ENCODE data around the gene HMCN1.

The HMCN1 gene

GRCh38 chr1:185804206-185804605 lies 70.0 kb downstream of the HMCN1 start:
- Histone ChIP-seq H3K4ac (ENCODE audit: low read depth in 1 of 2, low read length in 2 of 2) (no peak overlapping the region), H2AFZ (ENCODE audit: low read depth, low read length) (no peak overlapping the region), H3K4me1 (ENCODE audit: control insufficient read depth, insufficient read depth, low read depth, low read length) (peaks cover 2% of the 10 kb centered on the region), H3K14ac (ENCODE audit: low read length in 2 of 2) (no peak overlapping the region), H3K9me3 (ENCODE audit: control insufficient read depth, low read length) (peaks cover 1% of the 10 kb centered on the region), H2BK15ac (ENCODE audit: low read depth, poor library complexity, severe bottlenecking) (no peak overlapping the region), H3K36me3 (ENCODE audit: control insufficient read depth in 1 of 2, insufficient read depth in 2 of 2, low read depth in 1 of 2, low read length in 2 of 2) (peaks cover 0 to 10% of the 10 kb centered on the region in 2 experiments), H3K9ac (ENCODE audit: low read length) (no peak overlapping the region), H3K4me2 (ENCODE audit: low read length, poor library complexity, severe bottlenecking) (no peak overlapping the region), H2BK5ac (ENCODE audit: low read depth, low read length, poor library complexity, severe bottlenecking) (no peak overlapping the region), H2BK12ac (ENCODE audit: low read length in 2 of 2) (no peak overlapping the region), H3K27me3 (ENCODE audit: control insufficient read depth in 1 of 2, insufficient read depth in 1 of 2, low read length in 2 of 2) (no peaks in the 10 kb centered on the region), H4K91ac (ENCODE audit: low read length) (no peak overlapping the region), H2BK120ac (ENCODE audit: low read depth, low read length) (no peak overlapping the region), H3K4me3 (ENCODE audit: insufficient read depth in 1 of 2, low read depth in 1 of 2, low read length in 2 of 2) (no peak overlapping the region), H3K18ac (ENCODE audit: low read depth in 1 of 2, low read length in 2 of 2) (no peak overlapping the region), H3K79me1 (replicated peaks; ENCODE audit: low read length, poor library complexity, severe bottlenecking) (peaks cover 7% of the 10 kb centered on the region), H2AK5ac (ENCODE audit: low read length, severe bottlenecking) (no peak overlapping the region), H3K23ac (ENCODE audit: low read length in 2 of 2) (no peak overlapping the region), H3K27ac (ENCODE audit: low read length, poor library complexity, severe bottlenecking) (no peak overlapping the region), H4K8ac (ENCODE audit: low read length) (no peak overlapping the region)
- DNase-seq: no peak

- no peaks in the 10 kb centered on the region for H3K27me3 ChIP-seq (ENCODE audit: control insufficient read depth in 1 of 2, insufficient read depth in 1 of 2, low read length in 2 of 2)
- H3K27ac ChIP-seq (ENCODE audit: low read length, poor library complexity, severe bottlenecking): no peak overlapping the region
- H3K4me1 ChIP-seq (ENCODE audit: control insufficient read depth, insufficient read depth, low read depth, low read length): peaks cover 2% of the 10 kb centered on the region
- no peak overlapping the region for H2BK120ac ChIP-seq (ENCODE audit: low read depth, low read length)
- no peak overlapping the region for H3K18ac ChIP-seq (ENCODE audit: low read depth in 1 of 2, low read length in 2 of 2)
- H3K14ac ChIP-seq (ENCODE audit: low read length in 2 of 2): no peak overlapping the region
- no peak for DNase-seq
- H3K9me3 ChIP-seq (ENCODE audit: control insufficient read depth, low read length): no peaks in the 10 kb centered on the region
- H2BK12ac ChIP-seq (ENCODE audit: low read length in 2 of 2): no peak overlapping the region
- H3K4me3 ChIP-seq (ENCODE audit: insufficient read depth in 1 of 2, low read depth in 1 of 2, low read length in 2 of 2): no peak overlapping the region
- H4K91ac ChIP-seq (ENCODE audit: low read length): no peak overlapping the region
- peaks cover 0 to 10% of the 10 kb centered on the region in 2 experiments for H3K36me3 ChIP-seq (ENCODE audit: control insufficient read depth in 1 of 2, insufficient read depth in 2 of 2, low read depth in 1 of 2, low read length in 2 of 2)
- H4K8ac ChIP-seq (ENCODE audit: low read length): no peak overlapping the region
- H2BK5ac ChIP-seq (ENCODE audit: low read depth, low read length, poor library complexity, severe bottlenecking): no peak overlapping the region
- no peak overlapping the region for H3K9ac ChIP-seq (ENCODE audit: low read length)
- H2AK5ac ChIP-seq (ENCODE audit: low read length, severe bottlenecking): no peak overlapping the region
- no peak overlapping the region for H3K4me2 ChIP-seq (ENCODE audit: low read length, poor library complexity, severe bottlenecking)
- H2AFZ ChIP-seq (ENCODE audit: low read depth, low read length): no peak overlapping the region
- H3K23ac ChIP-seq (ENCODE audit: low read length in 2 of 2): no peak overlapping the region
- 33% methylated on average over 2 of the region's 3 CpGs for WGBS
- peaks cover 5% of the 10 kb centered on the region for H3K79me1 ChIP-seq (replicated peaks; ENCODE audit: low read length, poor library complexity, severe bottlenecking)
- no peak overlapping the region for H3K4ac ChIP-seq (ENCODE audit: low read depth in 1 of 2, low read length in 2 of 2)
- H2BK15ac ChIP-seq (ENCODE audit: low read depth, poor library complexity, severe bottlenecking): no peak overlapping the region
Measured at GRCh38 chr1:185804608-185805007, 70.4 kb downstream of the HMCN1 start.

GRCh38 chr1:185807275-185807674 lies 73.1 kb downstream of the HMCN1 start:
- Histone ChIP-seq H3K14ac (ENCODE audit: low read length in 2 of 2) (no peak overlapping the region), H2AFZ (ENCODE audit: low read depth, low read length) (no peak overlapping the region), H3K23ac (ENCODE audit: low read length in 2 of 2) (no peak overlapping the region), H4K8ac (ENCODE audit: low read length) (no peak overlapping the region), H2AK5ac (ENCODE audit: low read length, severe bottlenecking) (no peak overlapping the region), H2BK120ac (ENCODE audit: low read depth, low read length) (no peak overlapping the region), H3K27ac (ENCODE audit: low read length, poor library complexity, severe bottlenecking) (no peak overlapping the region), H3K27me3 (ENCODE audit: control insufficient read depth in 1 of 2, insufficient read depth in 1 of 2, low read length in 2 of 2) (no peaks in the 10 kb centered on the region), H3K9ac (ENCODE audit: low read length) (no peak overlapping the region), H2BK12ac (ENCODE audit: low read length in 2 of 2) (no peak overlapping the region), H3K4me2 (ENCODE audit: low read length, poor library complexity, severe bottlenecking) (no peak overlapping the region), H3K4ac (ENCODE audit: low read depth in 1 of 2, low read length in 2 of 2) (no peak overlapping the region), H3K9me3 (ENCODE audit: control insufficient read depth, low read length) (no peaks in the 10 kb centered on the region), H2BK5ac (ENCODE audit: low read depth, low read length, poor library complexity, severe bottlenecking) (no peak overlapping the region), H3K4me3 (ENCODE audit: insufficient read depth in 1 of 2, low read depth in 1 of 2, low read length in 2 of 2) (no peak overlapping the region), H3K4me1 (ENCODE audit: control insufficient read depth, insufficient read depth, low read depth, low read length) (peaks cover 2% of the 10 kb centered on the region), H2BK15ac (ENCODE audit: low read depth, poor library complexity, severe bottlenecking) (no peak overlapping the region), H3K18ac (ENCODE audit: low read depth in 1 of 2, low read length in 2 of 2) (no peak overlapping the region), H3K36me3 (ENCODE audit: control insufficient read depth in 1 of 2, insufficient read depth in 2 of 2, low read depth in 1 of 2, low read length in 2 of 2) (no peaks in the 10 kb centered on the region), H4K91ac (ENCODE audit: low read length) (no peak overlapping the region), H3K79me1 (replicated peaks; ENCODE audit: low read length, poor library complexity, severe bottlenecking) (no peaks in the 10 kb centered on the region)
- no peak for DNase-seq

GRCh38 chr1:185808631-185809030 lies 74.4 kb downstream of the HMCN1 start:
- no CpG with 5 or more reads among the region's 1 CpG for WGBS
- no peak overlapping the region for H3K18ac ChIP-seq (ENCODE audit: low read depth in 1 of 2, low read length in 2 of 2)
- no peak overlapping the region for H2BK5ac ChIP-seq (ENCODE audit: low read depth, low read length, poor library complexity, severe bottlenecking)

More at GRCh38 chr1:185808631-185809030, 74.4 kb downstream of the HMCN1 start:
- no peak overlapping the region for H2BK120ac ChIP-seq (ENCODE audit: low read depth, low read length)
- no peak overlapping the region for H2AFZ ChIP-seq (ENCODE audit: low read depth, low read length)
- H2BK12ac ChIP-seq (ENCODE audit: low read length in 2 of 2): no peak overlapping the region
- H3K23ac ChIP-seq (ENCODE audit: low read length in 2 of 2): no peak overlapping the region
- no peak overlapping the region for H2AK5ac ChIP-seq (ENCODE audit: low read length, severe bottlenecking)
- H4K8ac ChIP-seq (ENCODE audit: low read length): no peak overlapping the region
- peaks cover 2% of the 10 kb centered on the region for H3K4me1 ChIP-seq (ENCODE audit: control insufficient read depth, insufficient read depth, low read depth, low read length)
- H4K91ac ChIP-seq (ENCODE audit: low read length): no peak overlapping the region
- no peak overlapping the region for H3K27ac ChIP-seq (ENCODE audit: low read length, poor library complexity, severe bottlenecking)
- H3K79me1 ChIP-seq (replicated peaks; ENCODE audit: low read length, poor library complexity, severe bottlenecking): no peaks in the 10 kb centered on the region
- no peak overlapping the region for H2BK15ac ChIP-seq (ENCODE audit: low read depth, poor library complexity, severe bottlenecking)
- H3K9ac ChIP-seq (ENCODE audit: low read length): no peak overlapping the region
- H3K27me3 ChIP-seq (ENCODE audit: control insufficient read depth in 1 of 2, insufficient read depth in 1 of 2, low read length in 2 of 2): no peaks in the 10 kb centered on the region
- no peaks in the 10 kb centered on the region for H3K9me3 ChIP-seq (ENCODE audit: control insufficient read depth, low read length)
- no peak for DNase-seq
- H3K4me2 ChIP-seq (ENCODE audit: low read length, poor library complexity, severe bottlenecking): no peak overlapping the region
- H3K14ac ChIP-seq (ENCODE audit: low read length in 2 of 2): no peak overlapping the region
- no peak overlapping the region for H3K4ac ChIP-seq (ENCODE audit: low read depth in 1 of 2, low read length in 2 of 2)
- H3K36me3 ChIP-seq (ENCODE audit: control insufficient read depth in 1 of 2, insufficient read depth in 2 of 2, low read depth in 1 of 2, low read length in 2 of 2): no peaks in the 10 kb centered on the region
- no peak overlapping the region for H3K4me3 ChIP-seq (ENCODE audit: insufficient read depth in 1 of 2, low read depth in 1 of 2, low read length in 2 of 2)
